HepG2 (cell line): ENCODE results near the gene RBP3. TPM values are rescaled to one million over a fixed set of nuclear protein-coding genes. Genes with fewer than 3 reads are reported as not detected.

Experiments used
- ATAC-seq: fragments of 200-7000 bp; cut with Tn5 transposase; 3 replicates; pipeline ENCODE4 v1.9.1; 2020; ENCODE audit warnings: mild to moderate bottlenecking, moderate library complexity
- BruUV-seq: library from RNA; stranded (reverse); fragments of 400-500 nt; replicated peaks from 2 replicates; lab custom pipeline; 2021; lab: Mats Ljungman, UMichigan
- CTCF ChIA-PET: fragments of 300-600 bp; formaldehyde crosslinking; extraction: SDS; loops from one replicate; lab custom pipeline; 2021; ENCODE audit warnings: low total read pairs, inconsistent platforms, low intra/inter-chr PET ratio; lab: Yijun Ruan, JAX
- POLR2A ChIA-PET: fragments of 350-600 bp; sonication (Branson Sonifier 250); formaldehyde crosslinking; loops from one replicate; lab custom pipeline; 2020; ENCODE audit warnings: antibody characterized with exemption, inconsistent platforms; lab: Yijun Ruan, JAX
- DNase-seq: peaks from one replicate; pipeline ENCODE4 v3.0.0-alpha.2; 2015; ENCODE audit warnings: low spot score
- FAIRE-seq: peaks from 3 replicates; lab custom pipeline; 2011; peaks lifted over from hg19 to GRCh38; lab: Jason Lieb, UNC
- H2AFZ ChIP-seq: one replicate; pipeline ENCODE4 v1.6.1; 2011; ENCODE audit warnings: low read length, inconsistent platforms
- H3K27ac ChIP-seq: fragments of 300-600 bp; 3 replicates; pipeline ENCODE4 v1.8.0; 2011; ENCODE audit warnings: mixed run types, mild to moderate bottlenecking, mixed read lengths, low read length, inconsistent platforms; ENCODE audit not compliant: insufficient read depth; ENCODE audit errors: extremely low read length
- H3K27me3 ChIP-seq, 2 experiments: fragments of 200-600 bp in 1 of 2; 2 replicates in 1 of 2; 3 replicates in 1 of 2; pipeline versions ENCODE4 v1.6.0 to v1.8.0; 2011; ENCODE audit warnings: low read length in 2 of 2, mild to moderate bottlenecking in 2 of 2, moderate library complexity in 2 of 2, inconsistent platforms in 1 of 2; ENCODE audit not compliant: insufficient read depth in 2 of 2, control insufficient read depth in 1 of 2
- H3K36me3 ChIP-seq, 2 experiments: fragments of 200-600 bp in 1 of 2; replicated peaks in 1 of 2; 2 replicates in 1 of 2; 3 replicates in 1 of 2; pipeline versions ENCODE4 v1.5.1 to v1.8.0; 2011; ENCODE audit warnings: low read length in 2 of 2, inconsistent platforms in 1 of 2; ENCODE audit not compliant: insufficient read depth in 2 of 2, control insufficient read depth in 1 of 2
- H3K4me1 ChIP-seq: 2 replicates; pipeline ENCODE4 v1.5.1; 2012; ENCODE audit warnings: low read length, inconsistent platforms; ENCODE audit not compliant: insufficient read depth
- H3K4me2 ChIP-seq: 2 replicates; pipeline ENCODE4 v1.6.0; 2011; ENCODE audit warnings: low read depth, low read length, inconsistent platforms
- H3K4me3 ChIP-seq, 3 experiments: fragments of 200-600 bp in 1 of 3; sonication (generic), shearing (Covaris generic) in 1 of 3; replicated peaks in 1 of 3; 2 replicates each; pipeline ENCODE4 v1.5.1; 2011 to 2016; ENCODE audit warnings: low read length in 3 of 3, inconsistent platforms in 2 of 3, low read depth in 2 of 3, mild to moderate bottlenecking in 2 of 3, control low read depth in 1 of 3, mixed read lengths in 1 of 3; ENCODE audit not compliant: insufficient read depth in 1 of 3
- H3K79me2 ChIP-seq: one replicate; pipeline ENCODE4 v1.6.1; 2011; ENCODE audit warnings: low read length, inconsistent platforms; ENCODE audit not compliant: insufficient read depth
- H3K9ac ChIP-seq: 2 replicates; pipeline ENCODE4 v1.6.0; 2011; ENCODE audit warnings: mild to moderate bottlenecking, low read depth, low read length, inconsistent platforms; ENCODE audit not compliant: insufficient read depth
- H3K9me3 ChIP-seq: 2 replicates; pipeline ENCODE4 v1.5.1; 2012; ENCODE audit warnings: mild to moderate bottlenecking, low read length
- H4K20me1 ChIP-seq: 2 replicates; pipeline ENCODE4 v1.6.0; 2011; ENCODE audit warnings: inconsistent platforms, mild to moderate bottlenecking, low read length, moderate library complexity; ENCODE audit not compliant: insufficient read depth
- ARNT2 ChIP-seq: sonication (generic); formaldehyde crosslinking; IDR thresholded peaks from 2 replicates; pipeline ENCODE4 v1.8.0; 2022; ENCODE audit warnings: mild to moderate bottlenecking, low read depth, missing genetic modification reagents, moderate library complexity
- FOXA3 ChIP-seq: IDR thresholded peaks from 2 replicates; pipeline ENCODE4 v1.6.1; 2016; ENCODE audit warnings: missing genetic modification reagents, missing compliant biosample characterization
- GPN1 ChIP-seq: sonication (generic); formaldehyde crosslinking; IDR thresholded peaks from 2 replicates; pipeline ENCODE4 v1.5.1; 2020; ENCODE audit warnings: missing genetic modification reagents, borderline replicate concordance
- KDM3A ChIP-seq: IDR thresholded peaks from 2 replicates; pipeline ENCODE4 v1.6.1; 2018; ENCODE audit warnings: low read depth, missing compliant biosample characterization
- MXD3 ChIP-seq: IDR thresholded peaks from 2 replicates; pipeline ENCODE4 v1.6.1; 2016; ENCODE audit warnings: mild to moderate bottlenecking, missing biosample characterization, missing genetic modification reagents
- SYNCRIP ChIP-seq: fragments of 200-400 bp; formaldehyde crosslinking; IDR thresholded peaks from 2 replicates; pipeline ENCODE4 v1.6.1; 2018; ENCODE audit warnings: mild to moderate bottlenecking, low read depth, low read length; ENCODE audit not compliant: insufficient read depth
- YY1 ChIP-seq: IDR thresholded peaks from 2 replicates; pipeline ENCODE4 v1.6.1; 2011; ENCODE audit warnings: low read length, low read depth, moderate library complexity, mild to moderate bottlenecking; ENCODE audit not compliant: insufficient read depth, insufficient replicate concordance
- ZNF512 ChIP-seq: sonication (generic); formaldehyde crosslinking; IDR thresholded peaks from 2 replicates; pipeline ENCODE4 v1.4.0; 2020; ENCODE audit warnings: mild to moderate bottlenecking, missing genetic modification reagents
- ZNF513 ChIP-seq: sonication (generic); formaldehyde crosslinking; conservative IDR thresholded peaks from 2 replicates; pipeline ENCODE4 v1.5.0; 2020; ENCODE audit warnings: missing genetic modification reagents
- ZNF580 ChIP-seq: IDR thresholded peaks from 2 replicates; pipeline ENCODE4 v1.6.1; 2016; ENCODE audit warnings: low read depth, borderline replicate concordance
- WGBS: methylation state at CpG from one replicate; pipeline ENCODE4 v1.1.6; 2017; ENCODE audit warnings: low lambda C conversion rate; 5-methylcytosine and 5-hydroxymethylcytosine counted together
- in situ Hi-C: cut with HindIII; loops from 2 replicates; pipeline ENCODE4 v1.10.0; 2017; ENCODE audit warnings: low pct_unique_long_range_greater_than_20kb; ENCODE audit not compliant: extremely low pct_ligation_motif_present
- intact Hi-C: fragments of 100-400 bp; cut with micrococcal nuclease; formaldehyde crosslinking; loops from one replicate; pipeline ENCODE4 v1.10.0; 2022; ENCODE audit not compliant: unreplicated experiment
- polyA plus RNA-seq, 8 experiments: library from polyadenylated mRNA; depleted of rRNA in 3 of 8; stranded (reverse) in 7 of 8; unstranded in 1 of 8; fragments of >200 nt; fragmentation: Illumina TruSeq in 4 of 8; extraction: Trizol in 4 of 8; gene quantifications; 2 replicates each; pipeline versions ENCODE4 v1.2.1 to v1.2.3, GENCODE V29; 2011 to 2016; ENCODE audit warnings: low read depth in 4 of 8, missing spikeins in 1 of 8, mixed read lengths in 1 of 8; ENCODE audit not compliant: insufficient read depth in 1 of 8
- total RNA-seq, 5 experiments: library from RNA; depleted of rRNA; stranded (reverse); fragments of >200 nt; fragmentation: Illumina TruSeq; extraction: Trizol; gene quantifications; 2 replicates each; pipeline ENCODE4 v1.2.3, GENCODE V29; 2016; ENCODE audit warnings: low read depth in 1 of 5

The RBP3 gene
- total and polyA plus RNA-seq, 2 of the 13 experiments (the other 11 are each of a cell fraction or from before 2014, with no cell fraction given), result not detected

GRCh38 chr10:47326927-47327330, 21.2 kb upstream of the RBP3 start:
- no peak for ATAC-seq
- TF ChIP-seq ZNF513, result no peak
- no peak for TF ChIP-seq GPN1 (CRISPR knock-in tag)
- no peak for TF ChIP-seq YY1
- no peak for TF ChIP-seq ARNT2 (CRISPR knock-in tag)
- TF ChIP-seq MXD3 (CRISPR knock-in tag), result no peak
- TF ChIP-seq KDM3A (CRISPR knock-in tag), result no peak
- TF ChIP-seq FOXA3 (CRISPR knock-in tag), result no peak
- TF ChIP-seq ZNF580 (CRISPR knock-in tag), result no peak
- no peak for TF ChIP-seq SYNCRIP
- TF ChIP-seq ZNF512 (CRISPR knock-in tag), result no peak
- H3K27ac ChIP-seq, result no peak overlapping the region
- intact Hi-C loops, result no loop called here
- H3K9ac ChIP-seq, result no peak overlapping the region
- in situ Hi-C loops, result no loop called here
- CTCF ChIA-PET, result no interaction called here
- no peaks in the 10 kb centered on the region for H3K36me3 ChIP-seq
- H2AFZ ChIP-seq, result no peak overlapping the region
- peaks cover 8% of the 10 kb centered on the region; the same call in 1 of the 2 replicates for H3K4me1 ChIP-seq
- no peak overlapping the region for H3K4me3 ChIP-seq
- POLR2A ChIA-PET, result no interaction called here
- no peaks in the 10 kb centered on the region for H3K79me2 ChIP-seq
- no peak for DNase-seq
- WGBS, result 21% methylated on average over 11 of the region's 11 CpGs
- BruUV-seq, result no TSS peak
- no peaks in the 10 kb centered on the region for H3K9me3 ChIP-seq
- H3K4me2 ChIP-seq, result no peak overlapping the region
- no peak for FAIRE-seq
- H3K27me3 ChIP-seq, result peaks cover 0 to 5% of the 10 kb centered on the region in 2 experiments; a peak in 3 of 5 replicates
- H4K20me1 ChIP-seq, result no peaks in the 10 kb centered on the region
